ENCODE results near the gene S100A9. TPM values are rescaled to one million over a fixed set of nuclear protein-coding genes. Genes with fewer than 3 reads are reported as not detected.
A peak's percentile ranks its signal among the peaks of the same experiment; 100 is the strongest.

The S100A9 gene
- total and polyA plus RNA-seq, 10 donors = 947 to 6,984 (median 2,376) TPM

- Histone ChIP-seq H3K4me1 (peaks cover 0 to 30% (median 0%) of the 10 kb centered on the region in 6 donors), H3K27ac (peak overlapping the region in 7 of 8 donors; percentile 57 to 95 (median 77)), H3K4me3 (peak overlapping the region in 2 of 8 donors; percentile 16 to 54), H3K9me3 (no peaks in the 10 kb centered on the region), H3K27me3 (replicated peaks in 1 of 7) (peaks cover 0 to 33% (median 0%) of the 10 kb centered on the region in 7 donors), H3K36me3 (no peaks in the 10 kb centered on the region)
- WGBS, 5 donors = 32 to 68% (median 51%) methylated on average over 2 of the region's 2 CpGs
- DNase-seq = peak; percentile 70
- intact Hi-C loops (cut with DNase I; ENCODE audit: low total_unique reads) = no loop called here
- TF ChIP-seq CTCF (IDR thresholded peaks at IDR 0.05 in 8 of 11, conservative IDR thresholded peaks at IDR 0.05 in 3 of 11) (no peak), POLR2A (IDR thresholded peaks at IDR 0.05) (no peak), POLR2AphosphoS5 (IDR thresholded peaks at IDR 0.05) (peak in 1 of 3 donors; percentile 23)
Measured at GRCh38 chr1:153374071-153374470, 16.4 kb downstream of the S100A9 start.

DNA sequence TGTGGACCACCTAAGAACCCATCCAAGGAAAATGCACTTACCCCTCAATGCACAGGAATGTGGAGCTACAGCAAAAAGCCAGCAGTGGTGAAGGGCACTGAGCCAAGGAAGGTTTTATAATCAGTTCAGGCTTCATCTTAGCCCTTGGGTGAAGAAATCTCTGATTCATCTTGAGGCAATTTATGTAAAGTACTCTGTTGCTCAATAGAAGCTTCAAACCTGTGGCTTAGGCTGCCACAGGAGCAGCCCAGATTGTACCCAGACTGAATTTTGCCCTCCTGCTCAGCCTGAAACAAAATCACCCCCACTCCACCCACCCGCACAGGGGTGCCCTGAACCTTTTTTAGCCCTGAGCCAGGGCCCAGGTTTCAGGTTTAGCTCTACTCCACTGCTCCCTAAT is 17.9 kb downstream of the S100A9 start, which contains the start of gene S100A12:
TSS of gene S100A12 (minus strand) at position 111 of the 400 bp plus-strand sequence. CDS start 1,029 bp downstream, outside the sequence.
- Histone ChIP-seq H3K27me3 (replicated peaks in 1 of 7) (peaks cover 0 to 33% (median 0%) of the 10 kb centered on the region in 7 donors), H3K4me1 (peaks cover 0 to 30% (median 0%) of the 10 kb centered on the region in 6 donors), H3K27ac (peak within 1 kb of the TSS in 7 of 8 donors; percentile 57 to 95 (median 77)), H3K36me3 (no peaks in the 10 kb centered on the region), H3K9me3 (peaks cover 0 to 4% (median under 1%) of the 10 kb centered on the region in 8 donors), H3K4me3 (peak within 1 kb of the TSS in 3 of 8 donors; percentile 5 to 54 (median 16))
- intact Hi-C loops (cut with DNase I; ENCODE audit: low total_unique reads) = no loop called here
- TF ChIP-seq POLR2AphosphoS5 (IDR thresholded peaks at IDR 0.05) (peak in 1 of 3 donors; percentile 56), POLR2A (IDR thresholded peaks at IDR 0.05) (no peak)
- WGBS, 5 donors = 53 to 91% (median 76%) methylated on average over 1 of the region's 1 CpG
- peak; percentile 69 for DNase-seq

DNA sequence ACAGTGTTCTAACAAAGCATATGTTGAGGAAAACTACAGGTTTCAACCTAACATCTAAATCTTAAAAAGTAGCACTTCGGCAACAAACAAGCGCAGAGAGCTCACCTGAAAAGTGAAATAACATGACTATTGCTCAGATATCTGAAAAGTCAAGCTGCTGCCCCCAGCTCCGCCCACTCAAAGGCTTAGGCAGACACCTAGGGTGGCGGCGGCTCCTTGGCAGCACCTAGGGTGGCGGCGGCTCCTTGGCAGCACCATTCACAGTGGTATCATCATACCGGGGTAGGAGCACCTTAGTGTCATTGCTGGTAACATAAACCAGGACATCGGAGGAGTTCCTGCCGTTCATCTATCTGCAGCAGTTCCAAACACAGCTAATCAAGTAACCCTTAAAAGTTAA is 21.9 kb downstream of the S100A9 start:
- H3K4me3 ChIP-seq = no peak overlapping the region
- peaks cover 0 to 28% (median 0%) of the 10 kb centered on the region in 7 donors for H3K27me3 ChIP-seq (replicated peaks in 1 of 7)
- H3K9me3 ChIP-seq = peaks cover 3 to 28% (median 17%) of the 10 kb centered on the region in 8 donors
- H3K36me3 ChIP-seq = no peaks in the 10 kb centered on the region
- intact Hi-C loops (cut with DNase I; ENCODE audit: low total_unique reads) = no loop called here
- 87 to 94% (median 92%) methylated on average over 10 of the region's 10 CpGs for WGBS, 5 donors
- no peak overlapping the region for H3K27ac ChIP-seq
- TF ChIP-seq CTCF (IDR thresholded peaks at IDR 0.05 in 8 of 11, conservative IDR thresholded peaks at IDR 0.05 in 3 of 11) = no peak
- TF ChIP-seq POLR2AphosphoS5 (IDR thresholded peaks at IDR 0.05) = no peak
- TF ChIP-seq POLR2A (IDR thresholded peaks at IDR 0.05) = no peak
- DNase-seq = peak; percentile 33
- peaks cover 0 to 25% (median 0%) of the 10 kb centered on the region in 6 donors for H3K4me1 ChIP-seq

- Histone ChIP-seq H3K4me1 (peaks cover 0 to 31% (median 0%) of the 10 kb centered on the region in 6 donors), H3K36me3 (no peaks in the 10 kb centered on the region), H3K27ac (no peak overlapping the region), H3K4me3 (no peak overlapping the region), H3K9me3 (peaks cover 3 to 28% (median 17%) of the 10 kb centered on the region in 8 donors), H3K27me3 (replicated peaks in 1 of 7) (peaks cover 0 to 19% (median 0%) of the 10 kb centered on the region in 7 donors)
- intact Hi-C loops (cut with DNase I; ENCODE audit: low total_unique reads) = no loop called here
- 90 to 95% (median 94%) methylated on average over 23 of the region's 23 CpGs for WGBS, 5 donors
- TF ChIP-seq POLR2A (IDR thresholded peaks at IDR 0.05) (no peak), CTCF (IDR thresholded peaks at IDR 0.05 in 8 of 11, conservative IDR thresholded peaks at IDR 0.05 in 3 of 11) (no peak), POLR2AphosphoS5 (IDR thresholded peaks at IDR 0.05) (no peak)
- DNase-seq = peak; percentile 34
Measured at GRCh38 chr1:153380711-153381110, 23.1 kb downstream of the S100A9 start.
